ENCODE results near the gene KRT27.
A peak's percentile ranks its signal among the peaks of the same experiment; 100 is the strongest.

KRT27 gene

DNA sequence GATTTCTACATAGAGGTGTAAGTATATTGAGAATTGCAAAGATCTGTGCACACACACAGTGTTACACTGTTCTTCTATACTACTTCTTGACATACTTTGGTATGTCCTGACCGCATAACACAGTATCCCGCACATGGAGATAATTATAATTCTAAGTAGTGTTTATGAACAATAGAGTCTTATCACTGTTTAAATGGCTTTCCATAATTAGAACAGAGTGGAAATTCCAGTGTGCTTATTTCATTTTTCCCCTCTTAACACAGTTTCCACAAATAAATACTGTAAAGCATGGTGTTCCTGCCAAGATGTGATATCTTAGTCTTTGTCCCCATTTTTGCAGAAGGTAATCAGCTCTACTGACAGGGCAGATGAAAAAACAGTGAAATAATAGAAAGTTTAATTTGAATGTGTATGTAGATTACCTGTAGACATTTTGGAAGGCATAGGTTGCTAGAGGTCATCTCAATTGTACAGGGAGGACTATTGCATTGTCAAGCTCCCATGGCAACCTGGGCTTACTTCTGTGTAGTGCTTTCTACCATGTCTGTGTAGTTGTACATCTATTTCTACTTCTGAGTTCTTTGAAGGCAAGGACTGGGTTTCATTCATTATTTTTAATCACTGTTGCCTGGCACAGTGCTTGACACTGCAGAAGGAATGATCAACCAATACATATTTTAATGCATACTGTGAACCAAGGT lies 27.5 kb upstream of the KRT27 start:
- DNase-seq, result no peak

DNA sequence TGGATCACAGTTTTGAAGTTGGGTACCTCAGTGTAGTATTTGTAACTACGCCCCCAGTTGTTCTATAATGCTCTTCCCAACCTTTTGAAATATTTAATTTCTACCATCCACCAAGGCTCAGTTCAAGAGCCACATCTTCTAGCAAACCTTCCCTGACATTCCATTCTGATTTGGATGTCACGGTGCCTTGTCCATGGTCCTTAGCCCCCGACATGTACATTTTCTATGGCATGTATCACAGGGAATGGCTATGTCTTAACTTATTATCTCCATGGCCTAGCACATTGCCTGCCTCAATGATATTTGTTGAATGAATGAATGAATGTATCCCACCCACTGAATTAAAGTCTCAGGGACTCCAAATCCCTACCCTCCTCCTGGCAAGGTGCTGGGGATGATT lies 23.8 kb upstream of the KRT27 start:
- no peak for DNase-seq

DNA sequence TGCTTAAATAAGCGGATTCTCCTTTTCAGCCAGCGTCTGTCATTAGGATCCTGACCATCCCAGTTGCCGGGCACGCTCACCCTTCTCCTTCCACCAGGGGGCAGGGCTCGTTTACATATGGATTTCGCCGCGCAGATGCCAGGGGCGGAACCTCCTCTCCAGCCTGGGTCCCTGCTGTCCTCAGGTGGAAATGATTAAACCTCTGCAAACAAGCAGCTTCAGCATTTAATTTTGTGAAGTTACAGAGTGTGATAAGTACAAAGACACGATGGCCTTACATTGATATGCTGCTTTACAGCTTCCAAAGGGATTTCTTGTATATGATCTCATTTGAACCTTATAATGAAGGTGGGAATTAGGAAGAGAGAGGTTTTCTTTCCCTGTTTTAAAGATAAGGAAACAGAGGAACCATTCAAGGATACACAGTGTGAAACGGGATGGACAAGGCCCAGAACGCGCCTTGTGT lies 21.3 kb upstream of the KRT27 start:
- peak; percentile 83 for DNase-seq

DNA sequence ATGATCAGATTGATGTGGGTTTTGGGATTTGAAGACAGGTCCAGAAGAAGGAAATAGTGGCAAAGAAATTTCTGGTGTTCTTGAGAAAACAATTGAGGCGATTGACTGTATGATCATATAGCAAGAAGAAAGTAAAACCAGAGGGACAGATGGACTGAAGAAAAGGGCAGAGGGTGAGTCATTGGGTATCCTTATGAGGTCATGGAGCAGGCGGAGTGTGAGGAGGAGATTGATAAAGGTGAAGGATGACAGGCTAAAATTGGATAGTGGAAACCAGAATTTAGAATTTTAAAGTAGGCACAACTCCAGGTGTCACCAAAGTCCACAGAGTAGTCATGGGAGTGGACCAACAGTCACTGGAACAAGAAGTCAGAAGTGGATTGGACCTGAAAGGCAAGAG lies 18.8 kb upstream of the KRT27 start:
- DNase-seq, result no peak

DNA sequence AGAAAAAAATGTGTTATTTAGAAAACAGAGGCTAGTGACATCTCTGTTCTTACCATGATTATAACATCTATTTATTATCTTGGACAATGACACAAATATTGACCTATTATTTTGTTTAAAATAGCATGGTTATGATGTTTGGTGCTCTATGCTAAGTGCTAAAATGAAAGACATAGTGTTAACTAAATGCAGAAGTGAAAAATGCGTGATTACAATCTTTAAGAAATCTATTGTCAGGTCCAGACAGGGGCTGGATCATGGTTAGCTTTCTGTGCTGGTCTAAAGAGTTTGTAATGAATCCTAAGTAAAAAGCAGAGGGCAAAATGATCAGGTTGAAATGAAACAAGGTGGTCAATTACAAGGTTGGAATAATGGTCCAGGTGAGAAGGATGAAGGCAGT lies 18.0 kb upstream of the KRT27 start:
- DNase-seq, result no peak

DNA sequence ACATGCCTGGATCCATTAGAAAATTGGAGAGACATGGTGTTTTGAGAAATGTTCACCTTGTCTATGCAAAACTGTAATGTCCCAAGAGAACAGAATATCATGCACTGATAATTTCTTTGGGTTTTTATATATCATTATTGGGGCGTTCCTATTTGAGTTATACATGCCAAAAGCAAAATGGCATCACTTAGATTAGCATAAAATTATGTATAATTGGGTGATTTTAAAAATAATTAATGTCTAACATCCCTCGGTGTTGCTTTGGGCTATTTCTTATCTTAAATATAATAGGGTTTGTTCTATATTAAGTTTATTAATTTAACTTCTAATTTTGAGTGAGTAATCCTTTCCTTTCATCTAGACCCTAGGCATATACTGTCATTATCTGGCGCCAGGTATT lies 17.5 kb upstream of the KRT27 start, which contains the start of gene KRT28:
Gene KRT28, minus strand, starts transcription at position 101 of the 400 bp plus-strand sequence. Its CDS starts 66 bp downstream, at position 35.
- DNase-seq, result no peak

DNA sequence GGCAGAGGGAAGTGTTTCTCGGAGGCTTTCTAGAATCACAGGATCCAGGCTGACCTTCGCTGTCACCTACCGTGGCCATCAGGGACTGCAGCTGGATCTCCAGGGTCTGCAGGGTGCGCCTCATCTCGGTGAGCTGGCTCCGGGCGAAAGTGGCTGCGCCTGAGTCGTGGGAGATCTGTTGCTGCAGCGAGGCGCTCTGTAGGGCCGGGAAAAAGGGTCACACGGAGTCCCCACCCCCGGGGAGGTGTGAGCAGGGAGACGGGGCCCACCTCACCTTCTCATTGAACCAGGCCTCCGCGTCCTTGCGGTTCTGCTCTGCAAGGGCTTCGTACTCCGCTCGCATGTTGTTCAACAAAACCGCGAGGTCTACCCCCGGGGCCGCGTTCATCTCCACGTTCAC lies 14.5 kb upstream of the KRT27 start:
- DNase-seq, result no peak

DNA sequence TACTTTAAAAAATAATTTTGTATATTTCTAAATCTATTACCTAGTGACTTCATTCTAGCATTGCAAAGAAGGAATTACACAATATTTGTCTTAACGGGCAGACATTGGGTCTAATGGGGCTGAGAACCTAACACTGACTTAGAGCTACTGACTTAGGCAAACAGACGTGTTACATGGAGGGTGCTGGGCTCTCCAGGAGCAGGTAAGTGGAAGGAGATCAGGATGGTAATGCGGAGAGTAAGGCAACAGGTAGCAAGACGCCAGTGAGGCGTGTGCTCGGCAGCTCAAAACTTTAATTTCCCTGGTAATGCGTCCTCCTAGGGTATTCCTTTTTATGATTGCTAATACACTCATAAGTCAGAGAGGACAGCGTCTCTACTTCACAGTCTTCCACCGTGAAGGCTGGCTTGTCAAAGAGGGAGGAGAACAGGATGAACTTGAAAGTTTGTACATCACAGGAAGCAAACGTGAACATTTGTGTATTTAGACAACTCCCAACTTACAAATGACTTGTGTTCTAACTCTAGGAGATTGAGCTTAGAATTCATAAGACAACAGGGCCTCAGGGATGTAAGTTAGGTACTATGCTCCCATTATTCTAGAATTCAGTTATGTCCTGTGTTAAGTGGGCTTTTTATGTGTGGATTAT lies 12.8 kb upstream of the KRT27 start:
- DNase-seq, result no peak

DNA sequence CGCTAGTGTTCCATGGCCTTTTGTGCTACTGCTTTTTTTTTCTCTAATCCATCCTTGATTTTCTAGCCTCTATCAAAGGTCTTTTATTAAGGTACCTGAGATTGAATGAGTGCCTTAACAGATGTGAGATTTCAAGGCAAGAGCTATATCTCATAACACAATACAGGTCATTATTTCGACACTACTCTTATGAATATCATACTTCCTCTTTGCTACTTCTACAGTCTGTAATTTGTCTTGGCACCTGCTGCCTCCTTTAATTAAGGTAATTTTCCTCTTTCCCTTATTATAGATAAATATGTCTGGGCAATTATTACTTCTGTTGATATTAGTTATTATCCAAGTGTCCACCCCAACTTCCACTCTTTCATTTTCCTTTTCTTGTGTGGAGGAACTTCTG lies 12.1 kb upstream of the KRT27 start:
- no peak for DNase-seq

DNA sequence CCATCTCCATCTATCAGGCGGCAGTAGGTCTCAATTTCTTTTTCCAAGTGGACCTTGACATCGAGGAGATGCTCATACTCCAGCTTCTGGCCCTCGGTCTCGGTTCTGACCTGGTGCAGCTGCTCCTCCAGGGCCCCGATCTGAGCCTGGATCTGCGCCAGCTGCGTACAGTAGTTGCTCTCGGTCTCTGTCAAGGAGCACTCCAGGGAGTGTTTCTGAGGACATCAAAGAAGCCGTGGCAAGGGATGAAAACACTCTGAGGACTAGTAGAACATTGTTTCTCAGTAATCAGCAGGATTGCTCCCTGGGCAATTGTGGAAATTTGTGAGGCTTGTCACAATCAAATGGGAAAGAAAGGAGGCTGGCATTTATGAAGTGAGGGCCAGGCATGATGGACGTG lies 11.5 kb upstream of the KRT27 start:
- no peak for DNase-seq

DNA sequence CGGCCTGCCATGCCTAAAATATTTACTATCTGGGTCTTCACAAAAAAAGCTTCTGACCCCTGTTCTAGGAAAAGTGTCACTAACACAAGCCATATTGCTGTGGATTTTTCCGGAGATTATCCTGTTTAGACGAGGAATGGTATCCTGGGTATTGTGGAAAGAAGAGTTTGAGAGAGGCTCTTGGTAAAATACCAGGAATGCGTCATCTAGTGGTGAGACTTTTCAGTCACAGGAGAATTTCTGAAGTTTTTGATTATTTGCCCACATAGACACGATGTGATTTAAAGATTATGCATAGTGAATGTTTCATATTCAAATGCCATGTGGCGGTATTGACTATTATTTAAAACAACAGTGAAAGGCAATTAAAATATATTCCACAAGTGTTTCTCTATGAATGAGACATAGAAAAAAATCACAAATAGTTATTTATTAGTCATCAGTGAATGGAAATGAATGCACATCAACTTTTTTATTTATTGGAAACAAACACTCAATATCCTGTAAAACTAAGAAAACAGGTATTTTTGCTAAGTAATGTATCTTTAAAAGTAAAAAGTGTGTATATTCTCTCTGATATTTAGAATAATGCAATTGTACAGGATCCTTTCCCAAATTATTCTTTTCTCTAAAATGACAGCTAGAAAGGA lies 9.6 kb upstream of the KRT27 start:
- DNase-seq, result peak; percentile 39

DNA sequence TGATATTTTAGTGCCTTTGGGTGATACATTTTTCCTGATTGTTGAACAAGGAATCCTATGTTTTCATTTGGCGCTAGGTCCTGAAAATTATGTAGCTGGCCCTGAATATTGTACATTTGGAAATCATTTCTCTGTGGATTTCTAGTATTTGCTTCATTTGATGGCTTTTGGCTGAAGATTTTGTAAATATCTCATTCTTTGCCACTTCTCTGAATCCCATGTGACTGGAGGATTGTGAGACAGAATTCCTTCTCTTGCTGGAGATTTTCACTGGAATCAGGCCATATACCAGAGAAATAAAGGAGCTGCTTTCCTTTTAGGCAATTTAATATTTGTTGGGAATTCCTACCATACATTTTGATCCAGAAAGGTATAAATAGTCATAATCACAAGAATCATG lies 8.8 kb upstream of the KRT27 start:
- DNase-seq, result no peak

DNA sequence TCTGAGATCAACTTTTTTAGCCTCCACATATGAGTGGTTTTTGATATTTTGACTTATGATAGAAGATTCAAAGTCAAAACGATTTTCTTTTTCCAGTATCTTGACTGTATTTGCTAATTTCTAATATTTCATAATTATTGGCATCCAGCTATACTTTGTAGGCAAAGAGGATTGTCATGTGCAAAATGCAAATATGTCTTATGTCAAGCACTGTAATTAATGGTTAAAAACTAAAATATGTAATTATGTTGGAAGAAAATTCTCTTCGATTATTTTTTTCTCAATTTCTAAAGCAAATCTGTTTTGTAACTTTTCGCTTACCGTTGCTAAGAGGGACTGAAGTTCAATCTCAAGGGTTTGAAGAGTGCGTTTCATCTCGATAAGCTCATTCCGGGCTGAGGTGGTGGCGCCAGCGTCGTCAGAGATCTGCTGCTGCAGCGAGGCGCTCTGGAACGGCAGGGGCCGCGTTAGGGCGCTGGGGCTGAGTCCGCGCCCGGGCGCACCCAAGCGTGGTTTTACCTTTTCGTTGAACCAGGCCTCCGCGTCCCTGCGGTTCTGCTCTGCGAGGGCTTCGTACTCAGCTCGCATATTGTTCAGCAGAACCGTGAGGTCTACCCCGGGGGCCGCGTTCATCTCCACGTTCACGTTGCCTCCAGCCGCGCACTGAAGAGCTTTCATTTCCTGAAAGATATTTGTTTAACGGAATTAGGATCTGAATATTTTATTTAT lies 3.0 kb downstream of the KRT27 start:
- peak; percentile 59 for DNase-seq

DNA sequence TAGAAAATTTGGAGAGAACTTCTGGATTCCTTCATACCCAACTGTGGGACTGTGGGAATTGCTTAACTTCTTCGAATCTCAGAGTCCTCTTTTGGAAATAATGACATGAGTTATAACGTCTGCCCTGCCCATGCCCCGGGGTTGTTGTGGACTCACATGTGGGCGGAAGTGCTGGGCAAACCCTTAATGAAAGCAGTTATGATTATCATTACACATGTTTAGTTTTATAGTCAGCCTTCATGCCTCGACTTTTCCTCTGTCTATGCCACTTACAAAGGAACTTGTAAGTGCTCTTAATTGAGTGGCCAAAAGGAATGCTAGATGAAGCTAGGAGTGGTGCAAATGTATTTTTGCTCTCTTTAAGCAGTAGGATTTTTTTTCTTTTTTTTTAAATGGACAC lies 3.9 kb downstream of the KRT27 start:
- no peak for DNase-seq

DNA sequence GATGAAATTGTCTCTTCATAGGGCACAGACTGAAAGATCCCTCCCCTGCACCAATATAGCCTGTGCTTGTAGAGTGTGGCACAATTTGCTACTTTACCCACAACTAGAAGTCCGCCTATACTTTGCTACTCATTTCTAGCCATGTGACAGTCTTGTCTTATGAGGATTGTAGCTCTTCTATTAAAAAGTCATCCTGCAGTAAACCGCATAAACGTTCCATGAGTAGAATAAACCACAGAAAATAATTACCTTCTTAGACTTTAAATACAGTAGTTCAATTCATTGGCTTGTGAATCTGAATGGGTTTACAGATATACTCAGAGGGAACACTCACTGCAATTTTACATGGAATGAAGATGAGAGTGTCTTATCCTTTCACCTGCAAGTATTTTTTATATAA lies 4.4 kb downstream of the KRT27 start:
- no peak for DNase-seq

DNA sequence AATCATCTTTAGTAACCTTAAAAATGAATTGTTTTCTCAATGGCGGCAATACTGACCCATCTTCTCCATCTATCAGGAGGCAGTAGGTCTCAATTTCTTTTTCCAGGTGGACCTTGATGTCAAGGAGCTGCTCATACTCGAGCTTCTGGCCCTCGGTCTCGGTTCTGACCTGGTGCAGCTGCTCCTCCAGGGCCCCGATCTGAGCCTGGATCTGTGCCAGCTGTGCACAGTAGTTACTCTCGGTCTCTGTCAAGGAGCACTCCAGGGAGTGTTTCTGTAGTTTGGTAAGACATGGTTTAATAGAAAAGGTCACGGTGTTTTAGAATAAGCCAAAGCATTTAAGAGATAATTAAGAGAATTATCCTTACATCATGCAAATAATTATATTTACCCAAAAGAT lies 4.9 kb downstream of the KRT27 start:
- no peak for DNase-seq

DNA sequence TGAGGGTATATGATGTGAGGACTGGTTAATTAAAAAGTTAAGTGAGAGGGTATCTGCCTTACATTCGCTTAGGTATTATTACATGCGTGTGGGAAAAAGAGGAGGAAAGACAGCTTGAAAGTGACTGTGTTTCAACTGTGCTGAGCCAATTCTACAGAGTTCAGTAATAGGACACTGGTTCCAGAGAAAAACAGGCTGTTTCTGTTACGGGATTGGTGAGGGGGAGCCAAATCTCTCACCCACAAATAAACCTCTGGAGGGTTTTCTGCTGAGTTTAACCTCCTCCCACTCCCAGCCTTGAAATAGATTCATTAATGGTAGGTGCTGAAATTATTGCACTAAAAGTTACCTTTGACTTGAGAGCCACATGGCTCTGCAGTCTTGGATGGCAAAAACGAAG lies 6.4 kb downstream of the KRT27 start:
- DNase-seq, result no peak

DNA sequence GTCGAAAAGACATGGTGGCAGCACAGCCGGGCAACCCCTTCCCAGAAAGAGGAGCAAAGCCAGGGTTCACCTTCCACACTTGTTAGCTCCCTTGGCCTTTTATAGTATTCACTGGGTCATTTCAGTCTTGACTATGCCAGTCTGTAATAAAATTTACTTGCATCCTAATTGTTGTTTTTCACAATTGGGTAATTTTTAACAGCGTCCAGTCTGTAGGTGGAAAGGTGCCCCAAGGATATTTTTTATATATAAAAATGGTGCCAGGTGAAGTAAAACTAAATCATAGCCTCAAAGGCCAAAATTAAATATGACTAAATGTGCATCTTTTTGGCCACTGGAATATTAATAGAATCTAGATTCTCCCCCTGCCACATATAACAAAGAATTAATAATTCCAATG lies 10.2 kb downstream of the KRT27 start, which contains the start of gene KRT26:
Gene KRT26, minus strand, starts transcription at position 101 of the 400 bp plus-strand sequence. Its CDS starts 88 bp downstream, at position 13.
- DNase-seq, result no peak

DNA sequence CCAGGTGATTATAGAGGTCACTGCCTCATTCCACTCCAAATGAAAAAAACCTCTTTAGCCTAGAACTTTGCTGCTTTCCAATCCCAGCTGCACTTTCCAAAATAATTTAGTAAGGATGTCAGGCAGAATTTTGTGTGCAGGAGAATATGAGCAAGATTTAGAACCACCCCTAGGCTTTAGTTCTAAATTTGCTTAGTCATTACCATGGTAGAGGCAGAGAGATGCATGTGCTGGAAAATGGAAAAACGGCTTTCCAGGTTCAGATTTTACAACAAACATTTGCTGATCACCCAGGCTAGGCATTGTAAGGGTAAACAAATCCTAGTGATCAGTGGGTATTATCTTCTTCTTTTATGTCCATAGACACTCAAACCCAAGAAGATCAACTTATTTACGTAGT lies 16.7 kb downstream of the KRT27 start:
- no peak for DNase-seq

DNA sequence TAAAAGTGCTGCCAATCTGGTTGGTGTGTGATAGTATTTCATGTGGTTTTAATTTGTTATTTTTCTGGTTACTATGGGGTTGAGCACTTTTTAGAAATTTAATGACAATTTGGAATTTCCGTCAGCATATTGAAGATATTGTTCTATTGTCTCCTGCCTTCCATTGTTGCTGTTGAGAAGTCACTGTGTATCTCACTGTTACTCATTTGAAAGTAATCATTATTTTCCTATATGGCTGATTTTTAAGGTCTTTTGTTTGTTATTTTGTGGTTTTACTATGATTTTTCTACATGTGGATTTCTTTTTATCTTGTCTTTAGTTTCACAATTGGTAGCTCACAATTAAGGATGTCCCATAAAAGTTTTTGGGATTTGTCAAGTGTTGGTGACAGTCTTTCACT lies 18.6 kb downstream of the KRT27 start:
- DNase-seq, result no peak

DNA sequence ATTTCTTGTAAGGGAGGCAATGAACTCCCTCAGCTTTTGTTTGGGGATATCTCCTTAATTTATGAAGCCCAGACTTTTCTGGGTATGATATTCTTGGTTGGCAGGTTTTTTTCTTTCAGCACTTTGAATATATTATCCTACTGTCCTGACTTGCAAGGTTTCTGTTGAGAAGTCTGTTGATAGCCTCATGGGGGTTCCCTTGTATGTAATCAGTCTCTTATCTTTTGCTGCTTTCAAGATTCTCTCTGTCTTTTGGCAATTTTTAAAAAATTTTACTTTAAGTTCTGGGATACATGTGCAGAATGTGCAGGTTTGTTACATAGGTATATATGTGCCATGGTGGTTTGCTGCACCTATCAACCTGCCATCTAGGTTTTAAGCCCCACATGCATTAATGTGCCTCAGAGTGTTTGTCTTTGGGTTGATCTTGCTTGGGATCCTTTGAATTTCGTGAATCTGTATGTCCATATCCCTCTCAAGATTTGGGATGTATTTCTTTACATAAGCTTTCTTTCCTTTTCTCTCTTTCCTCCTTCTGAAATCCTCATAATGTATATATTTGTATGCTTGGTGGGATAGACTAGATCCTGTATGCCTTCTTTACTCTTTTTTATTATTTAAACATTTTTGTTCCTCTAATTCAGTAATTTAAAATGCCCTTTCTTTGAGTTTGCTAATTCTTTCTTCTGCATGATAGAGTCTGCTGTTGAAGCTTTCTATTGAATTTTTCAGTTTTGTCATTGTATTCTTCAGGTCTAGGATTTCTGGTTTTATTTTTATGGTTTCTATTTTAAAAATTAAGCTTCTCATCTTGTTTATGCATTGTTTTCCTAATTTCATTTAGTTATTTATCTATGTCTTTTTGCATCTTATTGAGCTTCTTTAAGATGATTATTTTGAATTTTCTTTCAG lies 22.0 kb downstream of the KRT27 start:
- no peak for DNase-seq

DNA sequence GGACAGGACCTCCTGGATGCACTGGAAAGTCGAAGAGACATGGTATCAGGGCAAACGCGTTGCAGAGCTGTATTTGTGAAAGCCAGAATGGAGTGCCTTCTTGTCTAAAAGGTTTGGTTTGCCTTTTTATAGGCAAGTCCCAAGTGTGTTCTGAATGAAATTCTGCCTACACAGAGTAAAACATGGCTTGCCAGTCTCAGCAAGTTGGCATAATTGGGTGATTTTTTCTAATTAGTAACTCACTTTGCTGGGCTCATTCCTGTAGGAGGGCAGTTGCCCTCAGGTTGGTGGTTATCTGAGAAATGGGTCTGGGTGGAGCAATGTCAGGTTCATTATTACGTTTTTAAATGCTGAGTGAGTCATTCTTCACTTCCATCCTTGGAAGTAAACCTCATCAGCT lies 27.1 kb downstream of the KRT27 start, which contains the start of gene KRT25:
Gene KRT25, minus strand, starts transcription at position 101 of the 400 bp plus-strand sequence. Its CDS starts 60 bp downstream, at position 41.
- DNase-seq, result no peak

Data from retina (tissue), 1 donor.